Activated naive CD8-positive, alpha-beta T cell treated with anti-CD3 and anti-CD28 coated beads, Interleukin-2, amount 50 U/mL, for 24 hours (primary cell): ENCODE results near the gene ZFP36.
A peak's percentile ranks its signal among the peaks of the same experiment; 100 is the strongest.

Source experiments
- ATAC-seq: fragments of 150-1000 bp; cut with Tn5 transposase; one replicate; pipeline ENCODE4 v1.10.0; 2021
- DNase-seq: peaks from one replicate; pipeline ENCODE4 v3.0.0; 2021
- H3K27ac Mint-ChIP-seq: one replicate; pipeline ENCODE4 v1.8.0; 2021; ENCODE audit warnings: mild to moderate bottlenecking, mixed read lengths
- H3K27me3 Mint-ChIP-seq: one replicate; pipeline ENCODE4 v1.8.0; 2021; ENCODE audit warnings: mixed read lengths
- H3K36me3 Mint-ChIP-seq: one replicate; pipeline ENCODE4 v1.8.0; 2021; ENCODE audit warnings: low read depth, mixed read lengths
- H3K4me1 Mint-ChIP-seq: one replicate; pipeline ENCODE4 v1.8.0; 2021; ENCODE audit warnings: mixed read lengths
- H3K4me3 Mint-ChIP-seq: one replicate; pipeline ENCODE4 v1.8.0; 2021; ENCODE audit warnings: mild to moderate bottlenecking, moderate library complexity, mixed read lengths
- H3K9me3 Mint-ChIP-seq: one replicate; pipeline ENCODE4 v1.8.0; 2021; ENCODE audit warnings: mixed read lengths

The ZFP36 gene

DNA sequence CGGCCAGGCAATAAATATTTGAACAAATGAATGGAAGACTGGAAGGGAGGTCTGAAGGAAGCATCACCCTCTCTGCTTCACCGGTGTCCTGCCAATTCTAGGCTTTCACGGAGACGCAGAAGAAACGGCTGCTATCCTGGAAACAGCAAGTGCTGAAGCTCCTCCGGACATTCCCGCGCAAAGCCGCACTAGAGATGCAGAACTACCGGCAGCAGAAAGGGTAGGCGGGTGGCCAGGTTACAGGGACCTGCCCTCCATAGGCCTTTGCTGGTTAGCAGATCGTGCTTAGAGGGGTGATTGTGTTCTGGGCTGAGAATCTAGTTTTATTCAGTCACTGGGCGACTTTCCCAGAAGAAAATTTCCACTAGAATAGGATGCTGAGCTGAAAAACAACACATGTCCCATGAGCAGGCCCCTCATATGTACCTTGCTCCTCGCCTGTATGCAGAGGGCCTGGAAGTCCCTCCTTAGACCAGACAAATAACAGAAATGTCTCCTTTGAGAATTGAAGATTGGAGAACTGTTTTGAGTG, 26.7 kb upstream of the ZFP36 start:
- H3K9me3 Mint-ChIP-seq, result no peaks in the 10 kb centered on the region
- H3K4me1 Mint-ChIP-seq, result no peaks in the 10 kb centered on the region
- ATAC-seq, result no peak
- no peak for DNase-seq
- H3K36me3 Mint-ChIP-seq, result peaks cover 24% of the 10 kb centered on the region
- H3K27ac Mint-ChIP-seq, result no peak overlapping the region
- no peak overlapping the region for H3K4me3 Mint-ChIP-seq
- no peaks in the 10 kb centered on the region for H3K27me3 Mint-ChIP-seq

DNA sequence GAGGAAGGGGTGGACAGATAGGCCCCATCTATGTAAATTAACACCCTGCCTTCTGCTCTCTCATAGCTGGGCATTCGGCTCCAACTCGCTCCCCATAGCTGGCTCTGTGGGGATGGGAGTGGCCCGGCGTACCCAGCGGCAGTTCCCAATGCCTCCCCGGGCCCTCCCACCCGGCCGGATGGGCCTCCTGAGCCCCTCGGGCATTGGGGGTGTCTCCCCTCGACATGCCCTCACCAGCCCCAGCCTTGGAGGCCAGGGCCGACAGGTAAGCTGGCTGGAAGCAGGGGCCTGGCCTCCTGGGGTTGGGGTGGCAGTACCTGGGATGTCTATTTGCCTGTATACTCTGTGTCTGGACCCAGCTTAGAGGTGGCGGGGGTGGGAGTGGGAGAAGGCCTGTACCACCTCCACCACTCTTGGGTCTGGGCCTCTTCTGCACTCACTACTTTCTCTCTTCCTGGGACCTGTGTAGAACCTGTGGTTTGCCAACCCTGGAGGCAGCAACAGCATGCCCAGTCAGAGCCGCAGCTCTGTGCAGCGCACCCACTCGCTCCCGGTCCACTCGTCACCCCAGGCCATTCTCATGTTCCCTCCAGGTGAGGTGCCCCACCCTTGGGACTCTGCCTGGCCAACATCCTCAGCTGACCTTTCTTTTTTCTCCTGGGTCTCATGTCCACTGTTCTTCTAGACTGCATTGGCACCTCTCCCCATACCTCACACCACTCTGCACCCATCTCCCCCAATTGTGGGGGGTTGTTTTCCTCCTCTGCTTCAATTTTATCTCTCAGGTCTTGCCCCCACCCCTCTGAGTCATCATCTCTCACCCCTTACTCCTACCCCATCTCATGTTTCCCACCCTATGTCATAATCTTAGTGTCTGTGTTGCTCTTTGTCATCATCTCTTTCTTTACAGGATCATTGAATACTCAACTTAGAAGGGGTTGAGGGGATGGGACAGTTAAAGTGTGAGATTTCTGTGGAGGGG, 25.8 kb upstream of the ZFP36 start:
- Mint-ChIP-seq H3K4me1 (no peaks in the 10 kb centered on the region), H3K27ac (peak overlapping the region; percentile 13), H3K9me3 (no peaks in the 10 kb centered on the region), H3K27me3 (no peaks in the 10 kb centered on the region), H3K4me3 (no peak overlapping the region), H3K36me3 (peaks cover 25% of the 10 kb centered on the region)
- DNase-seq (no peak), ATAC-seq (no peak)

DNA sequence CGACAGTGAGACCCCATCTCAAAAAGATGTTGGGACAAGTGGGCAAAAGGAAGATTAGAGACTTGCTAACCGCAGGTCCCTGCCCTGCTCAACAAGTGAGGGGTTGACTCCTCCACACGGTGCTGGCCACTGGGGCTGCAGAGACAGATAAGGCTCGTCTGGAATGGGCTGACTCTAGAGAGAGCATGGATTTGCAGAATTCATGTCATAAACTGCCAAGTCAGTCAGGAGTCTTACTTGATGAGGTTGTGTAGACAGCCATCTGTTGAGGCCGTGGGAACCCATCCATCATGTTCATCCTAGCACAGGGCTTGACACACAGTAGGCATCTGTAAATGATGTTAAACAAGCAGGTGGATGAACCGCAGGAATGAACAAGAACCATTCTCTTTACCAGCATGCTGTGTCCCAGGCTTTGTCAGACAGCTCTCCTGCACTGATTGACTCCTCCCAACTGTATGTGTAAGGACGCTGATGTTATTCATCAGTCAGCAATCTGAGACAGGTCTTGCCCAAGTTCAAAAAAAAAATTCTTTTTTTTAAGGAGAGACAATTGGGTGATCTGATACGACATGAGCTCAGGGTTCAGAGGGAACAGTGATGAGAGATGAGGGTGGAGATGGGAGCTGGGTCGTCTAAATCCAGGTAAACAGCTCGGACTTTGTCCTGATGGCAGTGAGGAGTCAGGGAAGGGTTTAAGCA, 24.6 kb upstream of the ZFP36 start:
- H3K36me3 Mint-ChIP-seq, result peaks cover 26% of the 10 kb centered on the region
- no peak overlapping the region for H3K27ac Mint-ChIP-seq
- ATAC-seq, result no peak

DNA sequence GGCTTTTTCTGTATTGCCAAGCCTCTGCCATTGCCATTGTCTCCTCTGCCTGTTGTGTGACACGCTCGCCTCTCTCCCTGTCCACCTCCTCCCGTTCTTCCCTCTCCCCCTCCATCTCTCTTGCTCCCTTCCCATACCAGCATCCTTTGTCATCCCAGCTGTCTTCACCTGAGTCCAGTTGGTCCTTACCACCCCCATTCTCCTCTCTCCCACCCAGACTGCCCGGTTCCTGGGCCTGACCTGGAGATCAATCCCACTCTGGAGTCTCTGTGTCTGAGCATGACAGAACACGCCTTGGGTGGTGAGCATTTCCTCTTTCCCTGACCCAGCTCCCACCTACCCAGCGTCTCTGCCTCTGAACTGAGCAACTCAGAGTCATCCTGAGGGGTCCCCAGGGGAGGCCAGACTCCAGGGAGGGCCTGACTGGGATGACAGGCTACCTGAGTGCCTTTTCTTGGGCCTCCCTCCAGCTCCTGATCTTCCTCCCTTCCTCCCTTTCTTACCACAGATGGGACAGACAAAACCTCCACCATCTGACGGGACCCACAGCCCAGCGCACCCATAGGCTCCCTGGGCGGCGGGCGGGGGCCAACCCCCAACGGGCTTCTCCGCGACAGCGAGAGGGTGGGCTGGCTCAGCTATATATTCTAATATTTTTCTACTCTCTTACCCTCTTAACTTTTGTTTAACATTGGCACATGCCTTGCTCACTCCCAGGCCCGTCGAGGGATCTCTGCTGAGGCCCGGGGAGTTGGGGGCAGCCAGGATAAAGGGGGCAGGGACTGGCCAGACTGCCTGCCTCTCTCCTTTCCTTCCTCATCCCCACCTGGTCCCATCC, 23.4 kb upstream of the ZFP36 start:
- no peak for ATAC-seq
- Mint-ChIP-seq H3K36me3 (peaks cover 24% of the 10 kb centered on the region), H3K27me3 (no peaks in the 10 kb centered on the region), H3K9me3 (no peaks in the 10 kb centered on the region), H3K4me1 (peaks cover 1% of the 10 kb centered on the region), H3K4me3 (no peak overlapping the region), H3K27ac (no peak overlapping the region)
- no peak for DNase-seq

More for the DNA sequence above, 24.6 kb upstream of the ZFP36 start:
- Mint-ChIP-seq H3K4me3 (no peak overlapping the region), H3K4me1 (no peaks in the 10 kb centered on the region), H3K9me3 (no peaks in the 10 kb centered on the region), H3K27me3 (no peaks in the 10 kb centered on the region)
- DNase-seq, result no peak

DNA sequence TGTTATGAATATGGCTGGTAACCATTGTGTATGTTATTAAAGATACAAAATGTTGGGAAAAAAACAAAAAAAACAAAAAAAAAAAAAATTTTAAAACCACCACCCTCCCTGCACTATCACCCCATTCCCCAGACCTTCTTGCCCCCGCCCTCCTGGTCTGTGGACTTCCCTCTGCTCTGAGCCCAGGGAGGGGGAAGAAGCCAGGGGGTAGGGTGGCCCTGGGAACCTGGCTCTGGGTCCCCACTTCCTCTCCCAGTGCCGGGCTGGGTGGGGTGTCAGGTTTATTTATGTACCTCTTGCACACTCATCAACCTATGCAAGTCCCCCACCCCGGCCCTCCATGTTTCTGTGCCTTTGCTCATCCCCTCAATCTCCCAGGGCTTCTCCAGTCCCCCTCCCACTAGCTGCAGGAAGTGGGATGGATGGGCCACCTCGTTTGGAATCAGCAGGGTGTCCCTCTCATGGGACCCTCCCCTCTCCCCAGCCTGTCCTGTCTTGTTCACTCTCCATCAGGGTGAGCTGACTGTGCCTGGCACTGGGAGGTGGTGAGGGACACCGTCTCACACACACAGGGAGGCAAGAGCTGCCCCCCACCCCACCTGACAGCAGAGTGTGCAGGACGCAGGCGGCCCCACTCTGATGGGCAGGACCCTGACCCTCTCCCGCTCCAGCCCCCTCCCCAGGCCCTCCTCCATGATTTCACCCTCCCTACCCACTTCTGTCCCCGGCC, 21.6 kb upstream of the ZFP36 start:
- Mint-ChIP-seq H3K4me3 (no peak overlapping the region), H3K27ac (peak overlapping the region; percentile 27), H3K27me3 (no peaks in the 10 kb centered on the region), H3K9me3 (no peaks in the 10 kb centered on the region), H3K4me1 (peaks cover 12% of the 10 kb centered on the region), H3K36me3 (peaks cover 32% of the 10 kb centered on the region)
- DNase-seq (no peak), ATAC-seq (no peak)

DNA sequence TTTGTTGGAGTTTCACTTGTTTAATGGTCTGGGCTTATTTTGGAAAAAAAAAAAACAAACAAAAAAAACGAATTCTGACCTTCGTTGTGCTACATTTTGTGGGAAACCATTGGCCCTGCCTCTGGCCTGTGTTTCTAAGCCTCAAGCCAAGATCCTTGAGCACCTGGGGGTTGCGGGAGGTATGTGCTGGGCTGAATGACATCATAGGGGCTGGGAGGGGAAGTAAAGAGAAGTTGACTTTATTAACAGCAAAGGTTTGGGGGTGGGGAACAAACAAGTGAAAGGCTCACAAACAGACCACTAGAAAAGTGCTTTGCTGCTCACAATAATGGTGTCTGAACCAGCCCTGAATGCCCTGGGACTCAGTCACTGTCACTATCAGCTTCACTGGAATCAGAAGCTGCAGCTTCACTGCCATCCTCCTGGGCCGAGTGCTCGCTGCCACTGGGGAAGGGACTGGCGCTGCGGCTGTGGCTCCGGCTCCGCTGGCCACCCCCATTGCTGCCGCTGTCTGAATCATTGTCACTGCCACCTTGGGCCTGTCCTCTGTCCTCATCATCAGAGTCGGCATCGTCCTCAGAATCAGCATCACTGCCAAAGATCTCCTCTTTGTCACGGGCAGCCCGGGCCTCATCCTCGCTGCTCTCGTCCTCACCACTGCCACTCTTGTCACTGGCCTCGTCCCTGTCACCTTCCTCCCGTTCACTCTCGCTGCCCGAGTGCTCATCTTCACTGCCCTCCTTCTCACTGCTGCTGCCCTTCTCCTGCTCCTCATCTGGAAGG, 20.8 kb upstream of the ZFP36 start:
- Mint-ChIP-seq H3K4me3 (no peak overlapping the region), H3K36me3 (peaks cover 31% of the 10 kb centered on the region), H3K27me3 (no peaks in the 10 kb centered on the region), H3K4me1 (peaks cover 16% of the 10 kb centered on the region), H3K9me3 (no peaks in the 10 kb centered on the region), H3K27ac (no peak overlapping the region)
- DNase-seq, result no peak
- no peak for ATAC-seq

DNA sequence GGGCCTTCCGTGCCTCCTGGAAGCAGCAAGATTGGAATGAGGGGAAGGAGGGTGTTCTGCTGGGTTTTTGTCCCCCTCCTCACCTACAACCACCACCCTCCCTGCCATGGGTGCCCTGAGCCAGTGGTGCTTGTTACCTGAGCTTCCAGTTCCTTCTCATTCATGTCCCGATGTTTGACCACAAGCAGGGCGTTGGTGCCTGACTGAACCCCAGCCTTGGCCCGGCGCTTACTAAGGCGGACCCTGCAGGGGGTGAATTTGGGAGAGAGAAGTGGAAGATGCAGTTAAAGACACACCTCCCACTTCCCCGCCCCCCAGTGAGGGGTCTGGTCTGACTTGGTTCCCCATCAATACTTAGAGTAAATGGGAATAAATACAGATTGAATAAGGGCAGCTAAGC, 20.1 kb upstream of the ZFP36 start:
- ATAC-seq (no peak), DNase-seq (no peak)
- Mint-ChIP-seq H3K27me3 (peaks cover 3% of the 10 kb centered on the region), H3K36me3 (peaks cover 30% of the 10 kb centered on the region), H3K27ac (no peak overlapping the region), H3K4me1 (peaks cover 24% of the 10 kb centered on the region), H3K4me3 (no peak overlapping the region), H3K9me3 (no peaks in the 10 kb centered on the region)

DNA sequence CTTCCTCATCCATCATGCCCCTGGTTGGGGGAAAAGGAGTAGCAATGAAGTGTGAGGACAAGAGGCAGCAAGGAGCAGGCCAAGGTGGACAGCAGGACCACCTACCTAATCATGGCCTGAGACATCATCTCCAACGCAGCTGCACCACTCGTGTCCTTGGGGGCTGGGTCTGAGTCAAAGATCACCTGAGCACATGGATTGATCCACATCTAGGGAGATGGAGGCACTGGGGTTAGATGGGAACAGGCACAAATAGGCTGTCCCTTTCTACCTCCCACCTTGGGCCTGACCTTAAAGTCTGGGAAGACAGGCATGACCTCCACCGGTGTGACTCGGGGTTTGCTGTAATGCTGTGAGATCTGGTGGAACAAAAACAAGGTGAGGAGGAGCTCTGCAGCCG, 18.0 kb upstream of the ZFP36 start:
- H3K9me3 Mint-ChIP-seq, result no peaks in the 10 kb centered on the region
- H3K27ac Mint-ChIP-seq, result peak overlapping the region; percentile 85
- no peak overlapping the region for H3K4me3 Mint-ChIP-seq
- peaks cover 29% of the 10 kb centered on the region for H3K36me3 Mint-ChIP-seq
- ATAC-seq (no peak), DNase-seq (no peak)
- peaks cover 41% of the 10 kb centered on the region for H3K4me1 Mint-ChIP-seq
- peaks cover 3% of the 10 kb centered on the region for H3K27me3 Mint-ChIP-seq

DNA sequence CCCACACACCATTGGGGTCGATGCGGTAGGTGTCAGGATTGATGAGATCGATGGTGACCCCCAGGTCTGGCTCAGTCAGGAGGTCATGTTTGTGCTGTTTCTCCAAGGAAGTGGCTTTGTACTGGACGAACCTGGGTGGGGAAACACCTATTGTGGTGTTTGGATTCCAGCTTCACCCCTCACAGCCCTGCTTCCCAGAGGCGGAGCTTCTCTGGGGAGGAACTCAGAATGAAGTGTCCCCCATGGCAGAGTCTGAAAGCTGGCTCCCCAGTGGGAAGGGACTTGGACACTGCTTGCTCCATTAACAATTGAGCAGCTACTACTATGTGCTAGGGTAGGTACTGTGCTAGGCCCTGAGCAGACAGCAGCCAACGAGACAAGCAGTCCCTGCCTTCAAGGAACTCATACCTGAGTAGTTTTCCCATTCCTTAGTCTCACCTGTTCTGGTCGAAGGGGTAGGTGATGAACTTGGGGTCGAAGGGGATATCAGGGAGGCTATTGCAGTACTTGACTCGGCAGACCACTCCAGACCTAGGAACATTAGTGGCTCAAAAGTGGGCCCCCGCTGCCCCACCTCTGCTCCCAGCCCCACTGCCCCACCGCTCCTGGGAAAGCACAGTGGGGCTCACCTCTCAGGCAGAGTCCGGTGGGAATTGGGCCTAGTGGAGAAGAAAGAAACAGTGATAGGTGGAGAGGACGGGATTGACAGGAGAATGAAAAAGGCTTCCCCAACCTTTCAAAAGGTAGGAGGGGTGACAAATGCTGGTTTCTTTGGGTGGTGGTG, 16.8 kb upstream of the ZFP36 start:
- DNase-seq, result no peak
- Mint-ChIP-seq H3K36me3 (peaks cover 32% of the 10 kb centered on the region), H3K27ac (peak overlapping the region; percentile 97), H3K27me3 (peaks cover 3% of the 10 kb centered on the region), H3K4me3 (peak overlapping the region; percentile 88), H3K4me1 (peaks cover 44% of the 10 kb centered on the region), H3K9me3 (no peaks in the 10 kb centered on the region)
- no peak for ATAC-seq

DNA sequence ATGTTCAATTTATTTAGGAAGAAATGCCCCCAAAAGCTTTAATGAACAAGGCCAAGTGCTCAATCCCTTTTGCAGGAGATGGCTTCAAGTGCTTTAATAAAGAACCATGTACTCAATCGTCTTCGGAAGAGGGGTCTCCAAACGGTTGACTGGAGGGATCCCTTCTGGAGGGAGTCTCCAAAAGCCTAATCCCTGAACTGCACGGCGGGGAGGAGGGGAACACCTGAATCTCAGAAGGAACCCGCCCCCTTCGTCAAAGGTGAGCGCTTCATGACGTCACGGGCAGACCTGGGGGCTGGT, 16.2 kb upstream of the ZFP36 start:
- Mint-ChIP-seq H3K4me3 (peak overlapping the region; percentile 88), H3K27me3 (peaks cover 3% of the 10 kb centered on the region), H3K4me1 (peaks cover 44% of the 10 kb centered on the region), H3K9me3 (no peaks in the 10 kb centered on the region), H3K36me3 (peaks cover 33% of the 10 kb centered on the region), H3K27ac (peak overlapping the region; percentile 97)
- no peak for DNase-seq
- ATAC-seq, result no peak

DNA sequence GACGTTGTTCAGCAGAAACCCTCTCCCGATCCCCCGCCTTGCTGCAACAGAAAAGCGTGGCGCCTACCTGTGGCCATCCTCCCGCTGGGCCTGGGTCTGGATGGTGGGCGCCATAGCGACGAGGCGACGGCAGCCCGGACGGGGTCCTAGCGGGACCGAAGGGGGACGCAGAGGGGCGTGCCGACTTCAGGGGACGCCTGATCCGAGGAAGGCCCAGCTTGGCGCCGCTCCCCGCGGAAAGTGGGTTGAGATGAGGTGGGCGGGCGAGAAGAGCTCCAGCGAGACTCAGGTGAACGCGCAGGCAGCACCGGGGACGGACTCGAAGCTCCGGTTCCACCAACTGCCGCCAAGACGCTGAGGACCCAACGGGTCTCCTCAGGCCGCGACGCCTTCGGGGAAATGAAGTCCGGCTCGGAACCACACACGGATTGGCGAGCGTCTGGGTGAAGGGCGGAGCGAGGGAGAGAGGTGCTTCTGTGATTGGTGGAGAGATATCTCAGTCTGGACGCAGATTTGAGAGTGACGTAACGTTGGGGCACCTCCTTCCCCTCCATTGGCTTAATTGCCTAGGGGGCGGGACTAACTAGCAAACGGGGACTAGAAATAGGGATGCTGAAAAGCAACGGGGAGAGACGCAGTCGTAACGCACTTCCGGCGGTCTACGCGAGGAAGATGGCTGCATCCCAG, 15.8 kb upstream of the ZFP36 start, which contains the start of the genes MED29 and PAF1:
Gene MED29 (plus strand): TSS at position 628 of the 687 bp plus-strand sequence. CDS start 45 bp downstream, at position 673.
Gene PAF1 (minus strand): TSS at position 356 of the 687 bp plus-strand sequence. CDS start 242 bp downstream, at position 114.
- DNase-seq (peak; percentile 93), ATAC-seq (peak; percentile 97)
- Mint-ChIP-seq H3K27me3 (peaks cover 3% of the 10 kb centered on the region), H3K4me3 (peak within 1 kb of the TSS; percentile 88), H3K4me1 (peaks cover 44% of the 10 kb centered on the region), H3K36me3 (peaks cover 32% of the 10 kb centered on the region), H3K9me3 (no peaks in the 10 kb centered on the region), H3K27ac (peak within 1 kb of the TSS; percentile 97)
